ENCODE measurements around the gene TMEM121B. TPM values are rescaled to one million over a fixed set of nuclear protein-coding genes. Genes with fewer than 3 reads are reported as not detected.

Gene TMEM121B
- total and polyA plus RNA-seq, 2 donors from 2014 or later = 0.19 to 1.2 TPM

GRCh38 chr22:17115236-17115635 lies 5.9 kb downstream of the TMEM121B start:
- no peak for TF ChIP-seq CTCF (IDR thresholded peaks at IDR 0.05; ENCODE audit: borderline replicate concordance, extremely low read depth, insufficient read depth)
- no peaks in the 10 kb centered on the region for H3K4me1 ChIP-seq (ENCODE audit: control insufficient read depth in 2 of 3, insufficient read depth in 2 of 3, low read depth in 1 of 3, low read length in 3 of 3)
- intact Hi-C loops (cut with DNase I) = no loop called here
- no peaks in the 10 kb centered on the region for H3K36me3 ChIP-seq (ENCODE audit: control insufficient read depth in 2 of 3, insufficient read depth in 3 of 3, low read length in 3 of 3)
- H3K4me3 ChIP-seq (ENCODE audit: low read length in 3 of 3) = no peak overlapping the region
- DNase-seq (no peak), FAIRE-seq (no peak)
- H3K27ac ChIP-seq (ENCODE audit: low read depth in 2 of 2, low read length in 2 of 2) = no peak overlapping the region
- no peaks in the 10 kb centered on the region for H3K9me3 ChIP-seq (ENCODE audit: control insufficient read depth in 2 of 3, insufficient read depth in 1 of 3, low read length in 3 of 3)
- H3K9ac ChIP-seq (ENCODE audit: low read length in 3 of 3) = no peak overlapping the region
- no peaks in the 10 kb centered on the region for H3K27me3 ChIP-seq (ENCODE audit: control insufficient read depth, insufficient read depth, low read length)

GRCh38 chr22:17114898-17115235 lies 6.3 kb downstream of the TMEM121B start:
- H3K9ac ChIP-seq (ENCODE audit: low read length in 3 of 3) = no peak overlapping the region
- FAIRE-seq (no peak), DNase-seq (no peak)
- H3K4me3 ChIP-seq (ENCODE audit: low read length in 3 of 3) = no peak overlapping the region
- TF ChIP-seq CTCF (IDR thresholded peaks at IDR 0.05; ENCODE audit: borderline replicate concordance, extremely low read depth, insufficient read depth) = no peak
- intact Hi-C loops (cut with DNase I) = no loop called here
- peaks cover 0 to under 1% (median 0%) of the 10 kb centered on the region in 3 donors for H3K36me3 ChIP-seq (ENCODE audit: control insufficient read depth in 2 of 3, insufficient read depth in 3 of 3, low read length in 3 of 3)
- no peak overlapping the region for H3K27ac ChIP-seq (ENCODE audit: low read depth in 2 of 2, low read length in 2 of 2)
- no peaks in the 10 kb centered on the region for H3K27me3 ChIP-seq (ENCODE audit: control insufficient read depth, insufficient read depth, low read length)
- no peaks in the 10 kb centered on the region for H3K9me3 ChIP-seq (ENCODE audit: control insufficient read depth in 2 of 3, insufficient read depth in 1 of 3, low read length in 3 of 3)
- no peaks in the 10 kb centered on the region for H3K4me1 ChIP-seq (ENCODE audit: control insufficient read depth in 2 of 3, insufficient read depth in 2 of 3, low read depth in 1 of 3, low read length in 3 of 3)

GRCh38 chr22:17114173-17114897 lies 6.8 kb downstream of the TMEM121B start:
- DNase-seq (no peak), FAIRE-seq (no peak)
- intact Hi-C loops (cut with DNase I) = no loop called here

More at GRCh38 chr22:17114173-17114897, 6.8 kb downstream of the TMEM121B start:
- TF ChIP-seq CTCF (IDR thresholded peaks at IDR 0.05; ENCODE audit: borderline replicate concordance, extremely low read depth, insufficient read depth) = no peak
- no peaks in the 10 kb centered on the region for H3K4me1 ChIP-seq (ENCODE audit: control insufficient read depth in 2 of 3, insufficient read depth in 2 of 3, low read depth in 1 of 3, low read length in 3 of 3)
- no peaks in the 10 kb centered on the region for H3K9me3 ChIP-seq (ENCODE audit: control insufficient read depth in 2 of 3, insufficient read depth in 1 of 3, low read length in 3 of 3)
- no peak overlapping the region for H3K4me3 ChIP-seq (ENCODE audit: low read length in 3 of 3)
- H3K27ac ChIP-seq (ENCODE audit: low read depth in 2 of 2, low read length in 2 of 2) = no peak overlapping the region
- H3K36me3 ChIP-seq (ENCODE audit: control insufficient read depth in 2 of 3, insufficient read depth in 3 of 3, low read length in 3 of 3) = peaks cover 0 to 4% (median 0%) of the 10 kb centered on the region in 3 donors
- H3K9ac ChIP-seq (ENCODE audit: low read length in 3 of 3) = no peak overlapping the region
- H3K27me3 ChIP-seq (ENCODE audit: control insufficient read depth, insufficient read depth, low read length) = no peaks in the 10 kb centered on the region

All from kidney (tissue), 14 donors.